NCI-H1105 (cell line): ENCODE results near the gene LARP4B.

Experiments used
- DNase-seq: peaks from one replicate; lab custom pipeline; 2025; lab: John Stamatoyannopoulos, UW

LARP4B gene

DNA sequence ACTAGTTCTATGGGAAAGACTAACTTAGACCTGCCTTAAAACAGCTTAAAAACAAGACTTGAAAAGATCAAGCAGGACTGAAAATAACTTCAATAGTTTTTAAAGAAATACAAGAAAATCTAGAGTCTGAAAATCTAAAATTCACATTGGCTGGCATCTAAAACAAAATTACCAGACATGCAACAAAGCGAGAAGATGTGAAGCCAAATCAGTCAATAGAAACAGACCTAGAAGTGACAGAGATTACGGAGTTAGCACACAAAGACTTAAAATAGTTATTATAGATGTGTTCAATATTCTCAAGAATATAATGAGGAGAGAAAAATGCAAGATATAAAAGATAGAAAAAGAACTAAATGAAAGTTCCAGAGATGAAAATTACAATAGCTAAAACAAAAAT is 163.7 kb downstream of the LARP4B start:
- no peak for DNase-seq

DNA sequence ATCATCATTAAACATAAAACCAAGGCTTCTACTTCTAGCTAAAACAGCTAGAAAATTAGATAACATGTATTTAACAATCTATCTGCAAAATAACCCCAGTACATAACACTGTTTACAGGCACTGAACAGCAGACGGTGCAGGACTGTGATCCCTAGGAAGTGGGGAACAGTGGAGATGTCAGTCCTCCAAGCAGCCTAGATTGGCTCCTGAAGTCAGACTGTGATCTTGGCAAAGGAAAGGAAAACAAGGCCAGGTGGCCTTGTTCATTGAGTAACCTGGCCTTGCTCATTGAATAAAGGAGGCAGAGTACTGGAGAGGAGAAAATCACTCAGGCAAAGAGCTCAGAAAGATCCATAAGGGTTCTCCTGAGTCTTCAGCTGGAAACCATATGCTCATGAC is 164.3 kb downstream of the LARP4B start:
- no peak for DNase-seq

DNA sequence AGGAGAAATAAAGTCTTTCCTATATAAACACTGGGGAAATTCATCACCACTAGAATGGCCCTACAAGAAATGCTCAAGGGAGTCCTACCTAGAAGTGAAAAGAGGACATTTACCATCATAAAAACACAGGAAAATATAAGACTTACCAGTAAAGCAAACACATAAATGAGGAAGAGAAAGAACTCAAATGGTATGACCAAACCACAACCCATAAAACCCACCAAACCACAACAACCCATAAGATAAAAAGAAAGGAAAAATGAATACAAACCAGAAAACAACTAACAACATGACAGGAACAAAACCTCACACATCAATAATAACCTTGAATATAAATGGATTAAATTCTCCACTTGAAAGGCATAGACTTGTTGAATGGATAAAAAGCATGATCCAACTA is 170.1 kb downstream of the LARP4B start:
- DNase-seq: no peak

DNA sequence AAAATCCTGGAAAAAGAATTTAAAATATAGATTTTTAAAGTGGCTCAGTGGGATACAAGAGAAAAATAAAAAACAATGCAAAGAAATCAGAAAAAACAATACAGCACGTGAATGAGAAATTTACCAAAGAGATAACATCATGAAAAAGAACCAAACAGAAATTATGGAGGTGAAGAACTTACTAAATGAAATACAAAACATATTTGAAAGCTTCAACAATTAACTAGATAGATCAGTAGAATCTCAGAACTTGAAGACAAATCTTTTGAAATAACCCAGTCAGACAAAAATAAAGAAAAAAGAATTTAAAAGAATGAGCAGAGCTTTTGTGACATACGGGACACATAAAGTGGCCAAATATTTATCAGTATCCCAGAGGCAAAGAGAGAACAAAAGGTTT is 170.9 kb downstream of the LARP4B start:
- DNase-seq: no peak

DNA sequence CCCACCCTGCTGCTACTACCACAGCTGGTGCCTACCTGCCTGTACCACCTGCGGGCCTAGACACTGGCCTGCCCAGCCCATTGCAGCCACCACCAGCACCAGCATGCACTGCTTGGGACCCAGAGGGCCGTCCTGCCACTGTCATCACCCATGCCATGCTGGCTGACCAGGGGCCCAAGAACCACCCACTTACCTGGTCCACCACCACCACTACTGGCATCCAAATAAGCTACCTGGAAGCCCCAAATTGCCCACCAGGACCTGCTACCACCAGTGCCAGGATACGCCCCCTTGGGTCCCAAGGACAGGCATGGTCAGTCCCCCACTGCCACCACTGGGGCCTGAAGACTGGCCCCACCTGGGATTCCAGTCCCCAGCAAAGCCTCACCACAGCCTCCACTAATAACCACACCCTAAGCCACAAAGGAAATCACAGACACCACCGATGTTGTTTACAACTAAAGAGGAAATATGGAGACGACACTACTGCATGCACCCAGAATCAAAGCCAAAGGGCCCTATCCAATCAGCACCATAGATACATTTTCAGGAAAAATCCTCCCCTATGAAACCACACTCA is 171.5 kb downstream of the LARP4B start:
- DNase-seq: no peak
